AG04450 (cell line): ENCODE results near the gene SH3GLB1. TPM values are rescaled to one million over a fixed set of nuclear protein-coding genes. Genes with fewer than 3 reads are reported as not detected.
"Not testable (repeated sequence)": the region's sequence is repeated elsewhere in the genome, so short reads cannot be mapped to it uniquely, and the experiment has no call there.

ENCODE experiments used
- CTCF ChIA-PET: fragments of 300-600, 350-600 bp; formaldehyde crosslinking; extraction: SDS; loops from one replicate; lab custom pipeline; 2022; ENCODE audit warnings: antibody characterized with exemption, inconsistent platforms; lab: Charles Lee
- POLR2A ChIA-PET: fragments of 350-600 bp; formaldehyde crosslinking; extraction: SDS; loops from one replicate; lab custom pipeline; 2021; ENCODE audit warnings: antibody characterized with exemption, inconsistent platforms; lab: Yijun Ruan, JAX
- DNase-seq: peaks from one replicate; pipeline ENCODE4 v3.0.0-alpha.2; 2011; ENCODE audit warnings: low read depth, low spot score
- H3K27ac ChIP-seq: one replicate; pipeline ENCODE4 v1.5.1; 2012; ENCODE audit warnings: low read depth, low read length, control low read depth
- H3K27me3 ChIP-seq: one replicate; pipeline ENCODE4 v1.6.0; 2012; ENCODE audit warnings: low read length; ENCODE audit not compliant: control insufficient read depth, insufficient read depth
- H3K4me3 ChIP-seq: 2 replicates; pipeline ENCODE4 v1.5.1; 2011; ENCODE audit warnings: mild to moderate bottlenecking, low read depth, low read length, control low read depth
- H3K9me3 ChIP-seq: 2 replicates; pipeline ENCODE4 v1.5.1; 2012; ENCODE audit warnings: low read length; ENCODE audit not compliant: control insufficient read depth, insufficient read depth
- polyA minus RNA-seq: library from RNA; depleted of rRNA, polyadenylated mRNA; stranded (reverse); fragments of >200 nt; gene quantifications from 2 replicates; pipeline ENCODE4 v1.2.3, GENCODE V29; 2011; rRNA and poly(A)+ RNA removed
- polyA plus RNA-seq: library from polyadenylated mRNA; depleted of rRNA; stranded (reverse); fragments of >200 nt; gene quantifications from 2 replicates; pipeline ENCODE4 v1.2.3, GENCODE V29; 2011; rRNA removed
- TF ChIP-seq, protein P1 (sequence below): IDR thresholded peaks from 2 replicates; pipeline ENCODE4 v1.5.1; 2011; ENCODE audit warnings: low read depth, low read length, control low read depth, inconsistent platforms

The SH3GLB1 gene
- polyA plus RNA-seq (61.3 and 75.9 TPM in 2 replicates), polyA minus RNA-seq (31.8 and 63.3 TPM in 2 replicates)

DNA sequence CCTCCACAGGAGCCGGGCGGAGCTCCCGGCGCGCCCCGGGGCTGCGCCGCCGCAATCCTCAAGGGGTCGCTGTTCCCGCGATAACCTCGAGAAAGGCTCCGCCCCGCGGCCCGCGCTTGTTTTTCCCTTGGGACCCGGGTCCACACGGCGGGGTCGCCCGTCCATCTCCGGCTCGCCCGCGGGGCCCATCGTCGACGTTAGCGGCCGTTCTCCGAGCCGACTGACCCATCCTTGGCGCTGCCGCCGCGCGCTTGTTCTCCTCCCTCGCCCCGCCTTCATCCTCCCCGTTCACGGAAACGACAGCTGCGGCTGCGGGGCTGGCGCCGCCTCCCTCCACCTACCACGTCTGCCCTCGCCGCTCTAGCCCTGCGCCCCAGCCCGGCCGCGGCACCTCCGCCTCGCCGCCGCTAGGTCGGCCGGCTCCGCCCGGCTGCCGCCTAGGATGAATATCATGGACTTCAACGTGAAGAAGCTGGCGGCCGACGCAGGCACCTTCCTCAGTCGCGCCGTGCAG is at the start of gene SH3GLB1:
Gene SH3GLB1, plus strand, starts transcription at position 119 of the 514 bp plus-strand sequence. Its CDS starts 324 bp downstream, at position 443.
- H3K9me3 ChIP-seq = no peaks in the 10 kb centered on the region
- peak within 1 kb of the TSS; percentile 83 for H3K4me3 ChIP-seq
- H3K27ac ChIP-seq = peak within 1 kb of the TSS; percentile 91
- ChIA-PET POLR2A (interaction anchor here (0.5 to 1.9 kb wide), 9 partner anchors 10 to 315 kb away, joined by 3 to 7 read pairs (median 3); partner anchors contain the start of genes HS2ST1, ODF2L and SELENOF), CTCF (interaction anchor here (0.5 to 5.1 kb wide), 90 partner anchors 10 to 1979 kb away, joined by 3 to 166 read pairs (median 4); partner anchors contain the start of genes HS2ST1, ODF2L, PKN2 and SELENOF)
- H3K27me3 ChIP-seq = no peaks in the 10 kb centered on the region
- TF ChIP-seq, protein P1, sequence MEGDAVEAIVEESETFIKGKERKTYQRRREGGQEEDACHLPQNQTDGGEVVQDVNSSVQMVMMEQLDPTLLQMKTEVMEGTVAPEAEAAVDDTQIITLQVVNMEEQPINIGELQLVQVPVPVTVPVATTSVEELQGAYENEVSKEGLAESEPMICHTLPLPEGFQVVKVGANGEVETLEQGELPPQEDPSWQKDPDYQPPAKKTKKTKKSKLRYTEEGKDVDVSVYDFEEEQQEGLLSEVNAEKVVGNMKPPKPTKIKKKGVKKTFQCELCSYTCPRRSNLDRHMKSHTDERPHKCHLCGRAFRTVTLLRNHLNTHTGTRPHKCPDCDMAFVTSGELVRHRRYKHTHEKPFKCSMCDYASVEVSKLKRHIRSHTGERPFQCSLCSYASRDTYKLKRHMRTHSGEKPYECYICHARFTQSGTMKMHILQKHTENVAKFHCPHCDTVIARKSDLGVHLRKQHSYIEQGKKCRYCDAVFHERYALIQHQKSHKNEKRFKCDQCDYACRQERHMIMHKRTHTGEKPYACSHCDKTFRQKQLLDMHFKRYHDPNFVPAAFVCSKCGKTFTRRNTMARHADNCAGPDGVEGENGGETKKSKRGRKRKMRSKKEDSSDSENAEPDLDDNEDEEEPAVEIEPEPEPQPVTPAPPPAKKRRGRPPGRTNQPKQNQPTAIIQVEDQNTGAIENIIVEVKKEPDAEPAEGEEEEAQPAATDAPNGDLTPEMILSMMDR = peak; percentile 84
- DNase-seq = peak; percentile 61

DNA sequence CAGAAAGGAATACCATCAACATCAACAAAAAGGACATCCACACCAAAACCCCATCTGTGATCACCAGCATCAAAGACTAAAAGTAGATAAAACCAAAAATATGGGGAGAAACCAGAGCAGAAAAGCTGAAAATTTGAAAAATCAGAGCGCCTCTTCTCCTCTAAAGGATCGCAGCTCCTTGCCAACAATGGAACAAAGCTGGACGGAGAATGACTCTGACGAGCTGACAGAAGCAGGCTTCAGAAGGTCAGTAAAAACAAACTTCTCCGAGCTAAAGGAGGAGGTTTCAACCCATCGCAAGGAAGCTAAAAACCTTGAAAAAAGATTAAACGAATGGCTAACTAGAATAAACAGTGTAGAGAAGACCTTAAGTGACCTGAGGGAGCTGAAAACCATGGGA is 46.0 kb upstream of the SH3GLB1 start:
- CTCF ChIA-PET = interaction anchor here (0.7 kb wide), 1 partner anchor 38 kb away, joined by 3 read pairs; no protein-coding TSS in a partner anchor
- H3K27me3 ChIP-seq, DNase-seq, H3K27ac ChIP-seq, H3K4me3 ChIP-seq, H3K9me3 ChIP-seq, POLR2A ChIA-PET: not testable (repeated sequence)

DNA sequence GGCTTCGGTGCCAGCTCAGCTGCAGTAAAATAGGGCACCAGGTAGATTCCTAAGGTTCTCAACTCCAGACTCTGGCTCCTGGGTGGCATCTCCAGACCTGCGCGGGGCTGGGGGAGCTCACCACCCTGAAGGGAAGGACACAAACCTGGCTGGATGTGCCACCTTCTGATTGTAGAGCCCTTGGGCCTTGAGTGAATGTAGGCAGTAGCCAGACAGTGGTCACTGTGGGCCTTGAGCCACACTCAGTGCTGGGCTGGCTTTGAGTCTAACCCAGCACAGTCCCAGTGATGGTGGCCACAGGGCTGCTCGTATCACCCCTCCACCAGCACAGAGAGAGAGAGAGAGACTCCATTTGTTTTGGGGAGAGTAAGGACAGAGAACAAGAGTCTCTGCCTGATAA is 38.0 kb upstream of the SH3GLB1 start:
- TF ChIP-seq, protein P1 = no peak
- Histone ChIP-seq H3K4me3 (no peak overlapping the region), H3K9me3 (no peaks in the 10 kb centered on the region), H3K27me3 (no peaks in the 10 kb centered on the region), H3K27ac (no peak overlapping the region)
- no peak for DNase-seq
- ChIA-PET CTCF (no interaction called here), POLR2A (no interaction called here)

DNA sequence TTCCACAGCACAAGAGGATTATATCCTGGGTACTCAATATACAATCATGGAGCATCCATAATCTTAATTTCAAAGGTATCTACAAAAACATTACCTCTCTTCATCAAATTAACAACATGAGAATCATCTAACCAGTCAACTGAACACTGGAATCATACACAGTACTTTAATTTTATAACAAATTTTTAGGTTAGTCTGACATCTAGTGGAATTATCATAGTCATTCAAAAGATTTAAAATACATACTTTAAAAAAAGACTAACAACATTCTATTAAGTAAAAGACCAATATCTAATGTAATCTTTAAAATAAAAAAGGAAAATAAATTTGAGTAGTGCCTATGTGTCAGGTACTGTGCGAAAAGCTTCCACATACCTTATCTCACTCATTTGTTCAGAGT is 16.8 kb upstream of the SH3GLB1 start:
- Histone ChIP-seq H3K4me3 (no peak overlapping the region), H3K27ac (no peak overlapping the region), H3K9me3 (no peaks in the 10 kb centered on the region), H3K27me3 (peaks cover 2% of the 10 kb centered on the region)
- no peak for DNase-seq
- TF ChIP-seq, protein P1 = no peak
- ChIA-PET POLR2A (no interaction called here), CTCF (interaction anchor here (1.0 to 1.1 kb wide), 3 partner anchors 17 to 307 kb away, joined by 3 to 7 read pairs (median 6); partner anchors contain the start of gene SH3GLB1)

DNA sequence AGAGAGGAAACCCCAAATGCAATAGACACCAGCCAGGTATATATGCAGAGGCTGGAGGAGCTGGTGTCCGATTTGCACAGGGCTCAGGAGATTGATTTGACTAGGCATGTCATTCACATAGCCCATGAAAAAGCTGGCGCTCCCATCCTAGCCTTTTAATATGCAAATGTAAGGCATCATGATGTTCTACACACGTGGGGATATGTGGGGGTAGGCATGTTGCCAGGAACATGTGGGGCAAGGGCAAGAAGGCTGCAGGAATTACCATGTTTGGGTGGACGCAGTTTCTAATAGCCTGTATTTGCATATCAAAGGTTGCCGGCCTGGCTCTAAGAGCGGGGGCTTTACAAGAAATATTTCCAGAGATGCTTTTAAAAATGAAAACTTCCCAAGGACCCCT is 11.7 kb upstream of the SH3GLB1 start:
- no peak overlapping the region for H3K27ac ChIP-seq
- POLR2A ChIA-PET = no interaction called here
- CTCF ChIA-PET = no interaction called here
- TF ChIP-seq, protein P1 = no peak
- H3K27me3 ChIP-seq = peaks cover 4% of the 10 kb centered on the region
- H3K9me3 ChIP-seq = no peaks in the 10 kb centered on the region
- no peak for DNase-seq
- H3K4me3 ChIP-seq = no peak overlapping the region
